ENCODE results near the gene DCDC1. TPM values are rescaled to one million over a fixed set of nuclear protein-coding genes. Genes with fewer than 3 reads are reported as not detected.
"Not testable (repeated sequence)": the region's sequence is repeated elsewhere in the genome, so short reads cannot be mapped to it uniquely, and the experiment has no call there.

DCDC1 gene
- total RNA-seq, 1 donor from 2014 or later, result 6.9 TPM

DNA sequence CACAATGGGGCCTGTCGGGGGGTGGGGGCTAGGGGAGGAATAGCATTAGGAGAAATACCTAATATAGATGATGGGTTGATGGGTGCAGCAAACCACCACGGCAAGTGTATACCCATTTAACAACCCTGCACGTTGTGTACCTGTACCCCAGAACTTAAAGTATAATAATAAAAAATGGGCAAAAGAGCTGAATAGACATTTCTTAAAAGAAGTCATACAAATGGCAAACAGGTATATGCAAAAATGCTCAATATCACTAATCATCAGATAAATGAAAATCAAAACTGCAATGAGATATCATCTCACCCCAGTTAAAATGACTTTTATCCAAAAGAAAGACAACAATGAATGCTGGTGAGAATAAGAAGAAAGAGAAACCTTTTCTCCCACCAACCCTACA, 419.7 kb downstream of the DCDC1 start:
- H3K4me3 Mint-ChIP-seq (ENCODE audit: low read depth), result no peak overlapping the region
- TF ChIP-seq, protein P1, sequence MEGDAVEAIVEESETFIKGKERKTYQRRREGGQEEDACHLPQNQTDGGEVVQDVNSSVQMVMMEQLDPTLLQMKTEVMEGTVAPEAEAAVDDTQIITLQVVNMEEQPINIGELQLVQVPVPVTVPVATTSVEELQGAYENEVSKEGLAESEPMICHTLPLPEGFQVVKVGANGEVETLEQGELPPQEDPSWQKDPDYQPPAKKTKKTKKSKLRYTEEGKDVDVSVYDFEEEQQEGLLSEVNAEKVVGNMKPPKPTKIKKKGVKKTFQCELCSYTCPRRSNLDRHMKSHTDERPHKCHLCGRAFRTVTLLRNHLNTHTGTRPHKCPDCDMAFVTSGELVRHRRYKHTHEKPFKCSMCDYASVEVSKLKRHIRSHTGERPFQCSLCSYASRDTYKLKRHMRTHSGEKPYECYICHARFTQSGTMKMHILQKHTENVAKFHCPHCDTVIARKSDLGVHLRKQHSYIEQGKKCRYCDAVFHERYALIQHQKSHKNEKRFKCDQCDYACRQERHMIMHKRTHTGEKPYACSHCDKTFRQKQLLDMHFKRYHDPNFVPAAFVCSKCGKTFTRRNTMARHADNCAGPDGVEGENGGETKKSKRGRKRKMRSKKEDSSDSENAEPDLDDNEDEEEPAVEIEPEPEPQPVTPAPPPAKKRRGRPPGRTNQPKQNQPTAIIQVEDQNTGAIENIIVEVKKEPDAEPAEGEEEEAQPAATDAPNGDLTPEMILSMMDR (IDR thresholded peaks at IDR 0.05; ENCODE audit: unreplicated experiment), result no peak
- no peaks in the 10 kb centered on the region for H3K27me3 Mint-ChIP-seq
- DNase-seq (ENCODE audit: low spot score, unreplicated experiment), result no peak
- peaks cover 1% of the 10 kb centered on the region for H3K36me3 Mint-ChIP-seq (ENCODE audit: insufficient read depth)
- no peak overlapping the region for H3K27ac Mint-ChIP-seq
- H3K9me3 Mint-ChIP-seq (ENCODE audit: low read depth), result peaks cover 19% of the 10 kb centered on the region
- H3K4me1 Mint-ChIP-seq (ENCODE audit: low read depth), result no peaks in the 10 kb centered on the region

DNA sequence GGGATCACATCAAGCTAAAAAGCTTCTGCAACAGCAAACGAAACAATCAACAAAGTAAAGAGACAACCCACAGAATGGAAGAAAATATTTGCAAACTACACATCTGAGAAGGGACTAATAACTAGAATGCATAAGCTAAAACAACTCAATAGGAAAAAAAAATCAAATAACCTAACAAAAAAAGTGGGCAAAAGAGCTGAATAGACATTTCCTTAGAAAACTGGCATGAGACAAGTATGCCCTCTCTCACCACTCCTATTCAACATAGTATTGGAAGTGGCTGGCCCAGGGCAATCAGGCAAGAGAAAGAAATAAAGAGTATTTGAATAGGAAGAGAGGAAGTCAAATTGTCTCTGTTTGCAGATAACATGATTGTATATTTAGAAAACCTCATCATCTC, 421.8 kb downstream of the DCDC1 start:
- DNase-seq (ENCODE audit: low spot score, unreplicated experiment); H3K4me3 Mint-ChIP-seq (ENCODE audit: low read depth); H3K36me3 Mint-ChIP-seq (ENCODE audit: insufficient read depth); H3K27me3 Mint-ChIP-seq; H3K4me1 Mint-ChIP-seq (ENCODE audit: low read depth); H3K27ac Mint-ChIP-seq: not testable (repeated sequence)
- peaks cover 19% of the 10 kb centered on the region for H3K9me3 Mint-ChIP-seq (ENCODE audit: low read depth)

DNA sequence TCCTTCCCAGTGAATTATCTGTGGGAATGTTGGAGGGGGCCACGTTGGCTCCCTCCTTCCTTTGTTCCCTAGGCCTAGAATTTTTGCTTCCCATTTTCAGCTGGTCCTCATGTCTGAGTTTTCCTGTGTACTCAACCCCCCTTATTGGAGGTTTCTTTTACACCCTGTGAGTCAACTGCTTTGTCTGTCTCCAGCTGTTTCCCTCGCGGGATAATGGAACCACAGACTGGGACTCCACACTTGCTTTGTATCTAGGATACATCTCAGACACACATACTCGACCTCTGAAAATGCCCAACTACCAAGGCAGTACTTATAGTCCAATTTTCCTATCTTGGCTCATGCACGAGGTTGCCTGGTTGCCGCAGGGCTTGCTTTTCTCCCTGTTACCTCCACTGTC, 430.7 kb downstream of the DCDC1 start:
- H3K36me3 Mint-ChIP-seq (ENCODE audit: insufficient read depth), result peaks cover 4% of the 10 kb centered on the region
- H3K27me3 Mint-ChIP-seq, result no peaks in the 10 kb centered on the region
- TF ChIP-seq, protein P1 (IDR thresholded peaks at IDR 0.05; ENCODE audit: unreplicated experiment), result no peak
- no peaks in the 10 kb centered on the region for H3K4me1 Mint-ChIP-seq (ENCODE audit: low read depth)
- peaks cover 9% of the 10 kb centered on the region for H3K9me3 Mint-ChIP-seq (ENCODE audit: low read depth)
- DNase-seq (ENCODE audit: low spot score, unreplicated experiment), result no peak
- no peak overlapping the region for H3K27ac Mint-ChIP-seq
- H3K4me3 Mint-ChIP-seq (ENCODE audit: low read depth), result no peak overlapping the region

DNA sequence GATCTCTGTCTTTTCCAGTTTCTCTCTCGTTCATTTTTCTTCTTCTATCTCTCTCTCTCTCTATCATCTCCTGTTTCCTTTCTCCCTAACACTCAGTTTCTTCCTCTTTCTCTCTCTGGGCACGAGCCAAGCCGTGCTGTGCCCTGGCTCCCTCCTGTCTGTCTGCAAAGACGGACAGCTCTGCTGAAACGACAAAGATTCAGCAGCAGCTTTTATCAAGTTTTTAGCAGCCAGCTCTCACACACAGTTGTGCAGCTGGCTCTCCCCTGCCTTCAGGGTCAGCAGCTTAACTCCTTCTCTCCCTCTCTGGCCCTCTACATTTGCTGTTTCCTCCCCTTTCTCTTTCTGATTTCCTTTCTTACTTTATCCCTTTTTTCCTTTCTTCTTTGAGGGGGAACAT, 431.4 kb downstream of the DCDC1 start:
- no peaks in the 10 kb centered on the region for H3K27me3 Mint-ChIP-seq
- H3K4me1 Mint-ChIP-seq (ENCODE audit: low read depth), result no peaks in the 10 kb centered on the region
- no peak for DNase-seq (ENCODE audit: low spot score, unreplicated experiment)
- H3K36me3 Mint-ChIP-seq (ENCODE audit: insufficient read depth), result peaks cover 4% of the 10 kb centered on the region
- H3K4me3 Mint-ChIP-seq (ENCODE audit: low read depth), result no peak overlapping the region
- TF ChIP-seq, protein P1 (IDR thresholded peaks at IDR 0.05; ENCODE audit: unreplicated experiment), result no peak
- H3K9me3 Mint-ChIP-seq (ENCODE audit: low read depth), result peaks cover 9% of the 10 kb centered on the region
- no peak overlapping the region for H3K27ac Mint-ChIP-seq

DNA sequence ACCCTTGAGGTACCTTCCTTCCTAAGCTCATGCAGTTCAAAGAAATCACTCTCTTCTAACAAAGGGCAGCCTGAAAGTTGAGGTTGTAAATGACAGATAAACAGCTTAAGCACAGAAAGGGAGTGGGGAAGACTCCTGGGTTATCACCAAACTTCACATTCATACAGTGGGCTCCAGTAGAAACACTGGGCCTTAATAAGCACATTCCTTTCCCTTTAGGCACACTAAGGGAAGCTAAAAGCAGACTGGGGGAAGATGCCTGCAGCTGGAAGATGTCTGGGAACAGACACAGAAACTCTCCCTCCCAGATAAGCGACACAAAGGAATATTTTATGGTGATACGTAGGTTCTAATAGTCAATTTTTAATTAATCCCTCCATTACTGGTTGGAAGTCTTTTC, 433.0 kb downstream of the DCDC1 start:
- no peak overlapping the region for H3K4me3 Mint-ChIP-seq (ENCODE audit: low read depth)
- peaks cover 4% of the 10 kb centered on the region for H3K36me3 Mint-ChIP-seq (ENCODE audit: insufficient read depth)
- peaks cover 9% of the 10 kb centered on the region for H3K9me3 Mint-ChIP-seq (ENCODE audit: low read depth)
- no peaks in the 10 kb centered on the region for H3K27me3 Mint-ChIP-seq
- no peak overlapping the region for H3K27ac Mint-ChIP-seq
- DNase-seq (ENCODE audit: low spot score, unreplicated experiment), result no peak
- no peaks in the 10 kb centered on the region for H3K4me1 Mint-ChIP-seq (ENCODE audit: low read depth)
- TF ChIP-seq, protein P1 (IDR thresholded peaks at IDR 0.05; ENCODE audit: unreplicated experiment), result no peak

DNA sequence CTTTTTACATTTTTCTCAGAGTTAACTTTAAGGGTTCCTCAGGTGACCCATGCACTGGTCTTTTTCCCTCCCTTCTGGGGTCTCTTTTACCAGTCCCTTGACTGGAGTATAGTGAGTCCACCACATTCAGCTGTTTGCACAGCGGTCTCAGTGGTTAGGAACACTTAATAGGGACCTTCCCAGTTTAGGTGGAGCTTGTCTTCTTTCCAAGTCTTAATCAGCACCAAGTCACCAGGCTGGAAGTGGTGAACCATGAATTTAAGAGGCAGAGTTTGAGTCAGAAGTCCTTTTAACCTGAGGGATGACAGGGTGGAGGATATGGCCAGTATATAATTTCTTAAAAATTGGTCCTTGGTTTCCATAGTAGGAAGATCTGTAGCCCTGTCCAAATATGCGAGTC, 433.7 kb downstream of the DCDC1 start:
- Mint-ChIP-seq H3K9me3 (ENCODE audit: low read depth) (peaks cover 5% of the 10 kb centered on the region), H3K27ac (no peak overlapping the region), H3K27me3 (no peaks in the 10 kb centered on the region), H3K4me1 (ENCODE audit: low read depth) (no peaks in the 10 kb centered on the region), H3K4me3 (ENCODE audit: low read depth) (no peak overlapping the region), H3K36me3 (ENCODE audit: insufficient read depth) (peaks cover 4% of the 10 kb centered on the region)
- DNase-seq (ENCODE audit: low spot score, unreplicated experiment), result no peak
- TF ChIP-seq, protein P1 (IDR thresholded peaks at IDR 0.05; ENCODE audit: unreplicated experiment), result no peak
